T-helper 2 cell treated with Interferon-gamma antibody and Interleukin-4, amounts not matched to agents 100 ng/mL and 5 ng/mL, for 36 hours (primary cell): ENCODE results near the gene PKNOX1. TPM values are rescaled to one million over a fixed set of nuclear protein-coding genes. Genes with fewer than 3 reads are reported as not detected.
"Not testable (repeated sequence)": the region's sequence is repeated elsewhere in the genome, so short reads cannot be mapped to it uniquely, and the experiment has no call there.

Source experiments
- intact Hi-C: fragments of 100-400 bp; cut with micrococcal nuclease; formaldehyde crosslinking; loops from one replicate; pipeline ENCODE4 v1.15.1; 2023
- total RNA-seq: library from RNA; stranded (reverse); gene quantifications from 2 replicates; pipeline ENCODE4 v1.2.3, GENCODE V29; 2022

Gene PKNOX1
- total RNA-seq, 1 donor from 2014 or later, result 32.2 TPM

- intact Hi-C loops, result not testable (repeated sequence)
These were observed 71.8 kb downstream of the PKNOX1 start for GRCh38 chr21:43045876-43046821.

- intact Hi-C loops, result not testable (repeated sequence)
These were observed 78.8 kb downstream of the PKNOX1 start for GRCh38 chr21:43053112-43053511.

- intact Hi-C loops, result not testable (repeated sequence)
These were observed 88.7 kb downstream of the PKNOX1 start for GRCh38 chr21:43062955-43063664.

GRCh38 chr21:43064265-43064917 is 90.0 kb downstream of the PKNOX1 start:
- intact Hi-C loops, result not testable (repeated sequence)

- intact Hi-C loops, result not testable (repeated sequence)
These were observed 91.6 kb downstream of the PKNOX1 start for GRCh38 chr21:43065991-43066390.

- intact Hi-C loops, result not testable (repeated sequence)
These were observed 92.3 kb downstream of the PKNOX1 start for GRCh38 chr21:43066690-43067089.

- intact Hi-C loops, result not testable (repeated sequence)
These were observed 93.7 kb downstream of the PKNOX1 start for GRCh38 chr21:43068065-43068464.

- intact Hi-C loops, result not testable (repeated sequence)
These were observed 95.3 kb downstream of the PKNOX1 start for GRCh38 chr21:43069682-43070081.

GRCh38 chr21:43072742-43073141 is 98.4 kb downstream of the PKNOX1 start:
- intact Hi-C loops, result not testable (repeated sequence)

- intact Hi-C loops, result not testable (repeated sequence)
These were observed 100.2 kb downstream of the PKNOX1 start for GRCh38 chr21:43074401-43075169.

- intact Hi-C loops, result not testable (repeated sequence)
These were observed 101.0 kb downstream of the PKNOX1 start, which contains the start of gene CBS for GRCh38 chr21:43075170-43076022. Gene CBS (minus strand): TSS chr21:43075835. CDS start chr21:43072193, 3,642 bp downstream.

- intact Hi-C loops, result not testable (repeated sequence)
These were observed 101.8 kb downstream of the PKNOX1 start for GRCh38 chr21:43076023-43076637.

- intact Hi-C loops, result not testable (repeated sequence)
These were observed 102.3 kb downstream of the PKNOX1 start for GRCh38 chr21:43076643-43077042.

- intact Hi-C loops, result not testable (repeated sequence)
These were observed 108.4 kb downstream of the PKNOX1 start for GRCh38 chr21:43082587-43083300.

Other genes with a start within 250 kb of the PKNOX1 start
- 44.9 and 49.7 TPM in 2 replicates for gene WDR4, start 95.0 kb upstream of the PKNOX1 start, total RNA-seq
- 29.2 and 32.0 TPM in 2 replicates for gene NDUFV3, start 81.3 kb upstream of the PKNOX1 start, total RNA-seq
- gene ERVH48-1, start 48.9 kb upstream of the PKNOX1 start, total RNA-seq, result 0.39 TPM in 2 replicates
- 20.8 and 22.0 TPM in 2 replicates for gene CBS, start 101.3 kb downstream of the PKNOX1 start, total RNA-seq
- gene U2AF1, start 133.0 kb downstream of the PKNOX1 start, total RNA-seq, result 6.1 and 7.5 TPM in 2 replicates
- gene CRYAA, start 194.4 kb downstream of the PKNOX1 start, total RNA-seq, result not detected in 2 replicates